Endodermal cell (in vitro differentiated cells): ENCODE results near the gene ARL15. TPM values are rescaled to one million over a fixed set of nuclear protein-coding genes. Genes with fewer than 3 reads are reported as not detected.

Experiments used
- DNase-seq: peaks from one replicate; pipeline ENCODE4 v3.0.0-alpha.2; 2017
- H3K27ac ChIP-seq: 2 replicates; pipeline ENCODE4 v1.5.1; 2013; ENCODE audit warnings: mild to moderate bottlenecking, low read depth, low read length, moderate library complexity
- H3K27me3 ChIP-seq: 2 replicates; pipeline ENCODE4 v1.6.1; 2013; ENCODE audit warnings: mild to moderate bottlenecking, low read length, moderate library complexity; ENCODE audit not compliant: insufficient read depth, control insufficient read depth, poor library complexity, severe bottlenecking
- H3K36me3 ChIP-seq: 2 replicates; pipeline ENCODE4 v1.7.0; 2013; ENCODE audit warnings: mild to moderate bottlenecking, low read length, moderate library complexity; ENCODE audit not compliant: control insufficient read depth, insufficient read depth
- H3K4me1 ChIP-seq: one replicate; pipeline ENCODE4 v1.7.0; 2013; ENCODE audit warnings: low read length; ENCODE audit not compliant: control insufficient read depth, insufficient read depth
- H3K4me3 ChIP-seq: 2 replicates; pipeline ENCODE4 v1.5.1; 2013; ENCODE audit warnings: mild to moderate bottlenecking, low read length, moderate library complexity
- H3K9ac ChIP-seq: 2 replicates; pipeline ENCODE4 v1.6.1; 2013; ENCODE audit warnings: mild to moderate bottlenecking, low read length, moderate library complexity; ENCODE audit not compliant: poor library complexity, severe bottlenecking; ENCODE audit errors: extremely low read depth
- H3K9me3 ChIP-seq: 2 replicates; pipeline ENCODE4 v1.6.1; 2013; ENCODE audit warnings: mild to moderate bottlenecking, low read length, moderate library complexity; ENCODE audit not compliant: control insufficient read depth
- H3K27ac Mint-ChIP-seq: 2 replicates; pipeline ENCODE4 v1.8.0; 2020; ENCODE audit warnings: mixed read lengths
- H3K27me3 Mint-ChIP-seq: 2 replicates; pipeline ENCODE4 v1.8.0; 2021; ENCODE audit warnings: mild to moderate bottlenecking, mixed read lengths; ENCODE audit not compliant: insufficient read depth
- H3K36me3 Mint-ChIP-seq: 2 replicates; pipeline ENCODE4 v1.8.0; 2020; ENCODE audit warnings: low read depth, mixed read lengths
- H3K4me1 Mint-ChIP-seq: 2 replicates; pipeline ENCODE4 v1.8.0; 2020; ENCODE audit warnings: mixed read lengths
- H3K4me3 Mint-ChIP-seq: 2 replicates; pipeline ENCODE4 v1.8.0; 2020; ENCODE audit warnings: mild to moderate bottlenecking, moderate library complexity, mixed read lengths
- H3K9me3 Mint-ChIP-seq: 2 replicates; pipeline ENCODE4 v1.8.0; 2020; ENCODE audit warnings: mild to moderate bottlenecking, mixed read lengths
- CTCF ChIP-seq: fragments of 200-600 bp; sonication (generic); conservative IDR thresholded peaks from 2 replicates; pipeline ENCODE4 v1.5.0; 2021; ENCODE audit warnings: antibody characterized with exemption, mild to moderate bottlenecking
- WGBS, 2 experiments: methylation state at CpG; one replicate each; pipeline versions ENCODE4 v1.1.5 to v1.1.7; 2013; ENCODE audit warnings: missing lambda C conversion rate in 2 of 2, mixed read lengths in 1 of 2; ENCODE audit not compliant: insufficient coverage in 1 of 2, insufficient read length in 1 of 2; 5-methylcytosine and 5-hydroxymethylcytosine counted together
- total RNA-seq, 2 donors: library from RNA; stranded (reverse); fragmentation: NEBNext Ultra II Directional in 1 of 2; extraction: Animal tissue kit (Norgen Biotek cat#: 25700) in 1 of 2; gene quantifications; 2 replicates in 1 of 2; 3 replicates in 1 of 2; pipeline ENCODE4 v1.2.1, GENCODE V29; 2021

Gene ARL15
- total RNA-seq, 2 donors from 2014 or later = 23.3 to 24.0 TPM

DNA sequence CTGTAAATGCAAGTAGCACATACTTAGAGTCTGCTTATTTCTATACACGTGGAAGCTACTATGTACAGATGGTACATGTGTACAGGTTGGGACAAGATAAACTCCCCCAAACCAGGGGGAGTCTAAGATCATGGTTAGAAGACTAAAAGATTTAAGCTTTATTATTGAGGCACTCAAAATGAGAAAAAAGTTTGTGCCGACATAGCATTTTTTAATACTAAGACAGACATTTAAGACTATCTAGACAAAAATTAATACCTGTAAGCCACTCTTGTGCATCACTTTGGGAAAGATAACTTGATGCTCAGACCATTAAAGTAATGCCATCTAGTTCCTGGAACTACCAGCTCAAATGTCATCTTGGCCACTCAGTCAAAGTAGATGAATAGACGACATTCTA is 279.4 kb downstream of the ARL15 start:
- 91 to 100% methylated on average over 3 of the region's 3 CpGs for WGBS, 2 experiments

DNA sequence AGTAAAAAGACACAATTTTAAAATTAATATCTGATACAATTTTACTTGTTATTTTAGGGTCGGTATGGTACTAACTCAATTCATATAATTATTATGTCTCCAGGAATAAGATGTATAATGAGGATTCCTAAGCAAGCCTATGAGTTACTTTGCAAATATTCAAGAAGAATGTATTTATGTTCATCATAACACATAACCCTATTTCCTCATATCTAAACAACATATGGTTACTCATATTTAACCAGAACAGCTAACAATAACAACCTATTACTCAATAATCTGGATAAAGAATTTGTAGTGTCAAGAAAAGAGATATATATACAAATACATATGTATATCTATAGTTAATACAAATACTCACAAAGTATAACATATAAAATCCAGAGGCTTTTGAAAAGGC is 285.9 kb downstream of the ARL15 start:
- H3K4me3 ChIP-seq = no peak overlapping the region
- no peak overlapping the region for H3K4me3 Mint-ChIP-seq
- no peak overlapping the region for H3K27ac Mint-ChIP-seq
- no peaks in the 10 kb centered on the region for H3K9me3 Mint-ChIP-seq
- no peaks in the 10 kb centered on the region for H3K27me3 Mint-ChIP-seq
- H3K4me1 Mint-ChIP-seq = peaks cover 45% of the 10 kb centered on the region
- H3K27ac ChIP-seq = no peak overlapping the region
- H3K27me3 ChIP-seq = no peaks in the 10 kb centered on the region
- peaks cover 3% of the 10 kb centered on the region for H3K36me3 Mint-ChIP-seq
- WGBS, 2 experiments = no CpG with 5 or more reads among the region's 1 CpG
- no peak for TF ChIP-seq CTCF
- H3K36me3 ChIP-seq = no peaks in the 10 kb centered on the region
- H3K9ac ChIP-seq = no peak overlapping the region
- H3K4me1 ChIP-seq = peaks cover 13% of the 10 kb centered on the region
- H3K9me3 ChIP-seq = peaks cover 5% of the 10 kb centered on the region
- DNase-seq = no peak

More for the DNA sequence above, 279.4 kb downstream of the ARL15 start:
- H3K27ac Mint-ChIP-seq = no peak overlapping the region
- no peak overlapping the region for H3K4me3 ChIP-seq
- no peak for DNase-seq
- H3K27me3 Mint-ChIP-seq = no peaks in the 10 kb centered on the region
- H3K9me3 Mint-ChIP-seq = peaks cover 4% of the 10 kb centered on the region
- TF ChIP-seq CTCF = no peak
- H3K36me3 ChIP-seq = no peaks in the 10 kb centered on the region
- H3K27ac ChIP-seq = no peak overlapping the region
- no peaks in the 10 kb centered on the region for H3K9me3 ChIP-seq
- no peaks in the 10 kb centered on the region for H3K4me1 Mint-ChIP-seq
- no peak overlapping the region for H3K4me3 Mint-ChIP-seq
- H3K27me3 ChIP-seq = no peaks in the 10 kb centered on the region
- H3K9ac ChIP-seq = no peak overlapping the region
- peaks cover 5% of the 10 kb centered on the region for H3K36me3 Mint-ChIP-seq
- H3K4me1 ChIP-seq = no peaks in the 10 kb centered on the region

GRCh38 chr5:54022223-54022622 is 288.1 kb downstream of the ARL15 start:
- 55 to 79% methylated on average over 3 of the region's 3 CpGs for WGBS, 2 experiments
- no peaks in the 10 kb centered on the region for H3K27me3 Mint-ChIP-seq
- Histone ChIP-seq H3K9ac (no peak overlapping the region), H3K36me3 (no peaks in the 10 kb centered on the region), H3K9me3 (peaks cover 5% of the 10 kb centered on the region), H3K4me1 (peaks cover 14% of the 10 kb centered on the region), H3K4me3 (peak overlapping the region; percentile 63), H3K27ac (peak overlapping the region; percentile 49), H3K27me3 (no peaks in the 10 kb centered on the region)
- H3K27ac Mint-ChIP-seq = peak overlapping the region; percentile 77
- no peak for DNase-seq
- TF ChIP-seq CTCF = no peak
- peaks cover 64% of the 10 kb centered on the region for H3K4me1 Mint-ChIP-seq
- H3K4me3 Mint-ChIP-seq = peak overlapping the region; percentile 32
- H3K36me3 Mint-ChIP-seq = peaks cover 3% of the 10 kb centered on the region
- H3K9me3 Mint-ChIP-seq = no peaks in the 10 kb centered on the region
